Measurements from ENCODE around the gene RBFOX1.

- TF ChIP-seq CTCF (conservative IDR thresholded peaks at IDR 0.05 in 1 of 2, IDR thresholded peaks at IDR 0.05 in 1 of 2; ENCODE audit: extremely low read depth in 1 of 2, insufficient read depth in 1 of 2, low read depth in 1 of 2, low read length in 2 of 2) (no peak), EZH2 (IDR thresholded peaks at IDR 0.05; ENCODE audit: borderline replicate concordance, low read length) (no peak)
Observed at GRCh38 chr16:7470344-7470743, 137.7 kb downstream of the RBFOX1 start.

All from mammary epithelial cell (primary cell).